Endodermal cell (in vitro differentiated cells): ENCODE measurements around the gene MRPL20. TPM values are rescaled to one million over a fixed set of nuclear protein-coding genes. Genes with fewer than 3 reads are reported as not detected.
"Not testable (repeated sequence)": the region's sequence is repeated elsewhere in the genome, so short reads cannot be mapped to it uniquely, and the experiment has no call there.

ENCODE experiments used
- DNase-seq: peaks from one replicate; pipeline ENCODE4 v3.0.0-alpha.2; 2017
- H3K27ac ChIP-seq: 2 replicates; pipeline ENCODE4 v1.5.1; 2013; ENCODE audit warnings: mild to moderate bottlenecking, low read depth, low read length, moderate library complexity
- H3K27me3 ChIP-seq: 2 replicates; pipeline ENCODE4 v1.6.1; 2013; ENCODE audit warnings: mild to moderate bottlenecking, low read length, moderate library complexity; ENCODE audit not compliant: insufficient read depth, control insufficient read depth, poor library complexity, severe bottlenecking
- H3K36me3 ChIP-seq: 2 replicates; pipeline ENCODE4 v1.7.0; 2013; ENCODE audit warnings: mild to moderate bottlenecking, low read length, moderate library complexity; ENCODE audit not compliant: control insufficient read depth, insufficient read depth
- H3K4me1 ChIP-seq: one replicate; pipeline ENCODE4 v1.7.0; 2013; ENCODE audit warnings: low read length; ENCODE audit not compliant: control insufficient read depth, insufficient read depth
- H3K4me3 ChIP-seq: 2 replicates; pipeline ENCODE4 v1.5.1; 2013; ENCODE audit warnings: mild to moderate bottlenecking, low read length, moderate library complexity
- H3K9ac ChIP-seq: 2 replicates; pipeline ENCODE4 v1.6.1; 2013; ENCODE audit warnings: mild to moderate bottlenecking, low read length, moderate library complexity; ENCODE audit not compliant: poor library complexity, severe bottlenecking; ENCODE audit errors: extremely low read depth
- H3K9me3 ChIP-seq: 2 replicates; pipeline ENCODE4 v1.6.1; 2013; ENCODE audit warnings: mild to moderate bottlenecking, low read length, moderate library complexity; ENCODE audit not compliant: control insufficient read depth
- H3K27ac Mint-ChIP-seq: 2 replicates; pipeline ENCODE4 v1.8.0; 2020; ENCODE audit warnings: mixed read lengths
- H3K27me3 Mint-ChIP-seq: 2 replicates; pipeline ENCODE4 v1.8.0; 2021; ENCODE audit warnings: mild to moderate bottlenecking, mixed read lengths; ENCODE audit not compliant: insufficient read depth
- H3K36me3 Mint-ChIP-seq: 2 replicates; pipeline ENCODE4 v1.8.0; 2020; ENCODE audit warnings: low read depth, mixed read lengths
- H3K4me1 Mint-ChIP-seq: 2 replicates; pipeline ENCODE4 v1.8.0; 2020; ENCODE audit warnings: mixed read lengths
- H3K4me3 Mint-ChIP-seq: 2 replicates; pipeline ENCODE4 v1.8.0; 2020; ENCODE audit warnings: mild to moderate bottlenecking, moderate library complexity, mixed read lengths
- H3K9me3 Mint-ChIP-seq: 2 replicates; pipeline ENCODE4 v1.8.0; 2020; ENCODE audit warnings: mild to moderate bottlenecking, mixed read lengths
- WGBS, 2 experiments: methylation state at CpG; one replicate each; pipeline versions ENCODE4 v1.1.5 to v1.1.7; 2013; ENCODE audit warnings: missing lambda C conversion rate in 2 of 2, mixed read lengths in 1 of 2; ENCODE audit not compliant: insufficient coverage in 1 of 2, insufficient read length in 1 of 2; 5-methylcytosine and 5-hydroxymethylcytosine counted together
- long read RNA-seq, 4 experiments: library from polyadenylated mRNA in 2 of 4; library from RNA in 1 of 4; library from capped mRNA in 1 of 4; stranded (forward) in 3 of 4; unstranded in 1 of 4; transcript quantifications; one replicate each; pipeline ENCODE4 v2.0.0, GENCODE V29; 2020 to 2021; ENCODE audit warnings: inconsistent platforms in 1 of 4
- polyA plus RNA-seq, 2 experiments: library from polyadenylated mRNA; stranded (reverse); fragments of 50-300 nt; gene quantifications; one replicate each; pipeline ENCODE4 v1.2.3, GENCODE V29; 2013
- total RNA-seq, 2 donors: library from RNA; stranded (reverse); fragmentation: NEBNext Ultra II Directional in 1 of 2; extraction: Animal tissue kit (Norgen Biotek cat#: 25700) in 1 of 2; gene quantifications; 2 replicates in 1 of 2; 3 replicates in 1 of 2; pipeline ENCODE4 v1.2.1, GENCODE V29; 2021
- TF ChIP-seq, protein P1 (sequence below): fragments of 200-600 bp; sonication (generic); conservative IDR thresholded peaks from 2 replicates; pipeline ENCODE4 v1.5.0; 2021; ENCODE audit warnings: antibody characterized with exemption, mild to moderate bottlenecking

The MRPL20 gene
- 100 to 1,000 TPM; 109 to 129 TPM for total RNA-seq
- polyA plus RNA-seq (2013, experiment 1 of 2), result 104 TPM
- polyA plus RNA-seq (2013, experiment 2 of 2), result 98.2 TPM
- long read RNA-seq, experiment 1, transcript MRPL20-201 (4 exons, 721 nt), result major isoform, 72 of 76 reads
- long read RNA-seq, experiment 1, partial matches to known transcripts, result 0 of 76 reads
- long read RNA-seq, experiment 1, other reads (novel, unspliced or antisense), result 4 of 76 reads
- long read RNA-seq, experiment 2, transcript MRPL20-201 (4 exons, 721 nt), result major isoform, 53 of 58 reads
- long read RNA-seq, experiment 2, partial matches to known transcripts, result 0 of 58 reads
- long read RNA-seq, experiment 2, other reads (novel, unspliced or antisense), result 3 of 58 reads
- long read RNA-seq, experiment 3, transcript MRPL20-201 (4 exons, 721 nt), result major isoform, 32 of 40 reads
- long read RNA-seq, experiment 3, partial matches to known transcripts, result 3 of 40 reads
- long read RNA-seq, experiment 3, other reads (novel, unspliced or antisense), result 2 of 40 reads
- long read RNA-seq, experiment 4, partial matches to known transcripts, result 2 of 11 reads
- long read RNA-seq, experiment 4, other reads (novel, unspliced or antisense), result 6 of 11 reads

DNA sequence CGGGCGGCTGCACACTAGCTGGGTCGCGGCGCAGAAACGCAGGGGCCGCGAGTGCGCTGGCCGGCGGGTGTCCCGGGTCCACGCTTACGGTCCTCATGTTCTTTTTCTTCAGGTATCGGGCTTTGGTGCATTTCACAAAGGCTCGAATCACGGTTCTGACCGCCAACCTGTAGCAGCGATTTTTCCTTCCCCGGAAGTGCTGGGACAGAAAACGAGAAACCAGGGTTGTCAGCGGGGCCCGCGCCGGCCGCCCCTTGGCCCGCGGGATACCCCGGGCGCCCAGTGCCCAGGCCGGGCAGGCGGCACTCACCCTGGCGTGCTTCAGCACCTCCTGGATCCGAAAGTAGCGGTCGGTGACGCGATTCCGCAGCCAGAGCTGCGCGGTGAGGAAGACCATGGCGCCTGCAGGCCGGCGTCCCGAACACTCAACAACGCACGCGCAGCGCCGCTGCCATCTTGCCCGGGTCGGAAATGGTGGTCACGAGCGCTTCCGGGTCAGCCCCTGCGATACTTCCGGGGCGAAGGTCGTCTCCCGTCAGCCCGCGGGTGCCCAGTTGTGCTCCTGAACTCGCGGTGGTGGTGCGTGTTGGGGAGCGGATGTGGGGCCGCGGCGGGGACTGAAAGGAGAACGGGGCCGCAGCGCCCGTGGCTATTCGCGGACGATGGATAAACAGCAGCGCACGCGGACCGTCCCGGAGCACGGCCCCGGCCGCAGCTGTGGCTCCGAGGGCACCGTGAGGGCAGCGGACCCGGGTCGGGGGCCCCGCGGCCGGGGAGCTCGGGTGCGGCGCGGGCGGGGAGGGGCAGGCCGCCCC is at the start of gene MRPL20:
TSS of gene MRPL20 (minus strand) at position 473 of the 815 bp plus-strand sequence. CDS start at position 397, 76 bp downstream.
- H3K9me3 ChIP-seq, result no peaks in the 10 kb centered on the region
- Mint-ChIP-seq H3K9me3 (peaks cover 6% of the 10 kb centered on the region), H3K4me1 (peaks cover 24% of the 10 kb centered on the region), H3K36me3 (peaks cover 47% of the 10 kb centered on the region), H3K27me3 (no peaks in the 10 kb centered on the region), H3K27ac (peak within 1 kb of the TSS; percentile 87), H3K4me3 (peak within 1 kb of the TSS; percentile 88)
- H3K4me3 ChIP-seq, result peak within 1 kb of the TSS; percentile 94
- H3K36me3 ChIP-seq, result peaks cover 35% of the 10 kb centered on the region
- 0% methylated on average over 45 to 98 of the region's 98 CpGs for WGBS, 2 experiments
- DNase-seq, result peak; percentile 96
- peak within 1 kb of the TSS; percentile 70 for H3K27ac ChIP-seq
- peak within 1 kb of the TSS; percentile 81 for H3K9ac ChIP-seq
- H3K4me1 ChIP-seq, result peaks cover 3% of the 10 kb centered on the region
- TF ChIP-seq, protein P1, sequence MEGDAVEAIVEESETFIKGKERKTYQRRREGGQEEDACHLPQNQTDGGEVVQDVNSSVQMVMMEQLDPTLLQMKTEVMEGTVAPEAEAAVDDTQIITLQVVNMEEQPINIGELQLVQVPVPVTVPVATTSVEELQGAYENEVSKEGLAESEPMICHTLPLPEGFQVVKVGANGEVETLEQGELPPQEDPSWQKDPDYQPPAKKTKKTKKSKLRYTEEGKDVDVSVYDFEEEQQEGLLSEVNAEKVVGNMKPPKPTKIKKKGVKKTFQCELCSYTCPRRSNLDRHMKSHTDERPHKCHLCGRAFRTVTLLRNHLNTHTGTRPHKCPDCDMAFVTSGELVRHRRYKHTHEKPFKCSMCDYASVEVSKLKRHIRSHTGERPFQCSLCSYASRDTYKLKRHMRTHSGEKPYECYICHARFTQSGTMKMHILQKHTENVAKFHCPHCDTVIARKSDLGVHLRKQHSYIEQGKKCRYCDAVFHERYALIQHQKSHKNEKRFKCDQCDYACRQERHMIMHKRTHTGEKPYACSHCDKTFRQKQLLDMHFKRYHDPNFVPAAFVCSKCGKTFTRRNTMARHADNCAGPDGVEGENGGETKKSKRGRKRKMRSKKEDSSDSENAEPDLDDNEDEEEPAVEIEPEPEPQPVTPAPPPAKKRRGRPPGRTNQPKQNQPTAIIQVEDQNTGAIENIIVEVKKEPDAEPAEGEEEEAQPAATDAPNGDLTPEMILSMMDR, result no peak
- H3K27me3 ChIP-seq, result no peaks in the 10 kb centered on the region

DNA sequence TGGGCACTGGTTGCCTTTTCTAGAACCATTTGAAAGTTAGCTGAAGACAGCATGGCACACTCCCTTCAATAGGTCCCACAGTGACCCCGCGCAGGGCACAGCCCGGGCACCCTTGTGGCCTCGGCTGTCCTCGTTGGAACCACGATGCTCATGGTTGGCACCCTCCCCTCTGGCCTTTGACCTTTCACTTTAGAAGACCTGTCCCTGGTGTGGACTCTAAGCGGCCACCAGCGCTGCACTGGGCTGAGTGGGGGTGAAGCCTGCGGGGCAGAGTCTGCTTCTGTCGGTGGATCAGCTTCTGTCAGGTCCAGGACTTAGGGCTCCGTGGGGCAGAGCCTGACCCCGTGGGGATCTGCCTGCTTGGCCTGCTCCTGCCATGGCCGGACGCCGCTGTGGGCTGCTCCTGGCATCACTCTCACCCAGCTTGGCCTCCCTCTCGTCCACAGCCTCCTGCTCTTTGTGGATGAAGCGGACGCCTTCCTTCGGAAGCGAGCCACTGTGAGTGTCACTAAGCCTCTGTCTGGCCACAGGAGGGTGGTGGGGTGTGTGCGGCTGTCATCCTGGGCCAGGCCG is 49.7 kb upstream of the MRPL20 start:
- H3K27me3 ChIP-seq, H3K4me3 Mint-ChIP-seq, H3K27ac ChIP-seq, H3K27me3 Mint-ChIP-seq, H3K9ac ChIP-seq, H3K36me3 ChIP-seq, H3K4me1 Mint-ChIP-seq, H3K4me3 ChIP-seq, H3K9me3 Mint-ChIP-seq, H3K27ac Mint-ChIP-seq, DNase-seq, H3K9me3 ChIP-seq, H3K36me3 Mint-ChIP-seq, H3K4me1 ChIP-seq: not testable (repeated sequence)
- WGBS, 2 experiments, result 92 to 93% methylated on average over 13 to 18 of the region's 22 CpGs

DNA sequence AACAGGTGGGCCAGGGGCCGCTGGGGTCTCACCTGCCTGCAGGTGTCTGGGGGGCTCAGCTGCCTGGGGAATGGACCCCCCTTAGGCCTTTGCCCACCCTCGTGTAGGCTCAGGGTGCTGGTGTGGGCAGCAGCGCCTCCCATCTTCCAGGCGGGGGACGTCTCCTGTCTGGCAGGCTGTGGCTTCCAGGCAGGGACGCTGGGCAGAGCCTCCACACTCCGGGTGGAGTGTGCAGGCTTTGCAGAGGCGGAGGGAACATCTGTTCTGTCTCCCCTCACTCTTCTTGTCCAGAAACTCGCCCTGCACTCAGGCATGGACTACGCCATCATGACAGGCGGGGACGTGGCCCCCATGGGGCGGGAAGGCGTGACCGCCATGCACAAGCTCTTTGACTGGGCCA is 48.8 kb upstream of the MRPL20 start:
- 86% methylated on average over 1 of the region's 15 CpGs; no CpG with 5 or more reads in 1 of the 2 experiments for WGBS, 2 experiments
- not testable (repeated sequence) for H3K4me1 ChIP-seq, H3K27ac ChIP-seq, H3K4me1 Mint-ChIP-seq, H3K27me3 Mint-ChIP-seq, H3K4me3 ChIP-seq, H3K27ac Mint-ChIP-seq, H3K36me3 Mint-ChIP-seq, H3K9me3 ChIP-seq, H3K9me3 Mint-ChIP-seq, H3K27me3 ChIP-seq, H3K4me3 Mint-ChIP-seq, H3K36me3 ChIP-seq, H3K9ac ChIP-seq, DNase-seq
